Body of pancreas (tissue), 4 donors: Measurements from ENCODE around the gene DNAJB14. TPM values are rescaled to one million over a fixed set of nuclear protein-coding genes. Genes with fewer than 3 reads are reported as not detected.

Experiments used
- ATAC-seq: fragments of 150-250 bp; one replicate; pipeline ENCODE4 v1.9.1; 2016
- DNase-seq, 4 donors: peaks; one replicate each; pipeline ENCODE4 v3.0.0-alpha.2; 2019
- H3K27ac ChIP-seq, 4 donors: fragments of 200-600 bp; sonication (generic); 1 replicate in 3 of 4; 2 replicates in 1 of 4; pipeline versions ENCODE4 v1.5.1 to v1.6.1; 2016 to 2019; ENCODE audit warnings: mild to moderate bottlenecking in 1 of 4, mixed read lengths in 1 of 4, moderate library complexity in 1 of 4
- H3K27me3 ChIP-seq, 2 donors: fragments of 200-600 bp; sonication (generic); one replicate each; pipeline ENCODE4 v1.6.0; 2016; ENCODE audit warnings: mild to moderate bottlenecking in 1 of 2
- H3K36me3 ChIP-seq, 2 donors: fragments of 200-600 bp; sonication (generic); replicated peaks in 1 of 2; 2 replicates each; pipeline ENCODE4 v1.5.1; 2016; ENCODE audit warnings: low read depth in 2 of 2; ENCODE audit not compliant: insufficient read depth in 1 of 2
- H3K4me1 ChIP-seq: fragments of 200-600 bp; sonication (generic); one replicate; pipeline ENCODE4 v1.6.0; 2016
- H3K4me3 ChIP-seq, 2 donors: fragments of 200-600 bp; sonication (generic); 1 replicate in 1 of 2; 2 replicates in 1 of 2; pipeline ENCODE4 v1.5.1; 2016 to 2019
- H3K9me3 ChIP-seq, 3 donors: fragments of 200-600 bp; sonication (generic); 1 replicate in 2 of 3; 2 replicates in 1 of 3; pipeline ENCODE4 v1.5.1; 2016
- CTCF ChIP-seq, 7 experiments: fragments of 450-650 bp in 4 of 7; fragments of 200-600 bp in 3 of 7; sonication (generic) in 3 of 7; IDR thresholded peaks; one replicate each; pipeline ENCODE4 v1.5.1; 2016 to 2019; ENCODE audit warnings: antibody characterized with exemption in 7 of 7
- POLR2A ChIP-seq, 3 donors: fragments of 450-650 bp; IDR thresholded peaks; one replicate each; pipeline ENCODE4 v1.6.1; 2016; ENCODE audit warnings: antibody characterized with exemption in 3 of 3, mild to moderate bottlenecking in 2 of 3
- WGBS, 2 donors: methylation state at CpG; one replicate each; pipeline ENCODE4 v1.1.5; 2017; 5-methylcytosine and 5-hydroxymethylcytosine counted together
- intact Hi-C: fragments of 100-400 bp; cut with DNase I; formaldehyde crosslinking; loops from one replicate; pipeline ENCODE4 v1.15.1; 2023
- total RNA-seq, 2 donors: library from RNA; depleted of rRNA; stranded (reverse); fragments of >200 nt; gene quantifications; one replicate each; pipeline ENCODE4 v1.1.0, GENCODE V29; 2016

The DNAJB14 gene
- total RNA-seq, 2 donors from 2014 or later = 20.8 to 30.7 TPM

GRCh38 chr4:99891351-99891750, 55.1 kb downstream of the DNAJB14 start:
- no peaks in the 10 kb centered on the region for H3K36me3 ChIP-seq
- H3K27me3 ChIP-seq = no peaks in the 10 kb centered on the region
- DNase-seq (no peak), ATAC-seq (no peak)
- WGBS, 2 donors = 67 to 69% methylated on average over 2 of the region's 2 CpGs
- H3K4me1 ChIP-seq = peaks cover 32% of the 10 kb centered on the region
- intact Hi-C loops = no loop called here
- H3K4me3 ChIP-seq = no peak overlapping the region
- H3K27ac ChIP-seq = no peak overlapping the region
- TF ChIP-seq POLR2A (IDR thresholded peaks at IDR 0.05) (no peak), CTCF (IDR thresholded peaks at IDR 0.05) (no peak)
- no peaks in the 10 kb centered on the region for H3K9me3 ChIP-seq

GRCh38 chr4:99887837-99888236, 58.6 kb downstream of the DNAJB14 start:
- ATAC-seq (no peak), DNase-seq (no peak)
- no peak overlapping the region for H3K4me3 ChIP-seq
- H3K27ac ChIP-seq = no peak overlapping the region
- no peaks in the 10 kb centered on the region for H3K9me3 ChIP-seq
- WGBS, 2 donors = 60 to 62% methylated on average over 5 of the region's 5 CpGs
- H3K36me3 ChIP-seq = peaks cover 0 to 4% of the 10 kb centered on the region in 2 donors
- TF ChIP-seq POLR2A (IDR thresholded peaks at IDR 0.05) = no peak
- TF ChIP-seq CTCF (IDR thresholded peaks at IDR 0.05) = no peak
- intact Hi-C loops = no loop called here
- H3K27me3 ChIP-seq = no peaks in the 10 kb centered on the region
- peaks cover 18% of the 10 kb centered on the region for H3K4me1 ChIP-seq

- intact Hi-C loops = no loop called here
- WGBS, 2 donors = 51 to 86% methylated on average over 4 of the region's 4 CpGs
- Histone ChIP-seq H3K4me3 (no peak overlapping the region), H3K27me3 (no peaks in the 10 kb centered on the region), H3K4me1 (peaks cover 4% of the 10 kb centered on the region), H3K36me3 (peaks cover 7 to 9% of the 10 kb centered on the region in 2 donors), H3K9me3 (no peaks in the 10 kb centered on the region), H3K27ac (no peak overlapping the region)
- DNase-seq (no peak), ATAC-seq (no peak)
- TF ChIP-seq CTCF (IDR thresholded peaks at IDR 0.05) (no peak), POLR2A (IDR thresholded peaks at IDR 0.05) (no peak)
These were observed 60.3 kb downstream of the DNAJB14 start for GRCh38 chr4:99886146-99886545.

- Histone ChIP-seq H3K27ac (no peak overlapping the region), H3K4me1 (no peaks in the 10 kb centered on the region), H3K4me3 (no peak overlapping the region), H3K9me3 (no peaks in the 10 kb centered on the region), H3K36me3 (peaks cover 7 to 11% of the 10 kb centered on the region in 2 donors), H3K27me3 (no peaks in the 10 kb centered on the region)
- ATAC-seq (no peak), DNase-seq (no peak)
- no peak for TF ChIP-seq POLR2A (IDR thresholded peaks at IDR 0.05)
- TF ChIP-seq CTCF (IDR thresholded peaks at IDR 0.05) = no peak
- intact Hi-C loops = no loop called here
These were observed 60.7 kb downstream of the DNAJB14 start for GRCh38 chr4:99885687-99886086.

GRCh38 chr4:99885063-99885664, 61.3 kb downstream of the DNAJB14 start:
- H3K9me3 ChIP-seq = no peaks in the 10 kb centered on the region
- peak in 1 of 4 donors; percentile 31 for DNase-seq
- no peak overlapping the region for H3K27ac ChIP-seq
- TF ChIP-seq CTCF (IDR thresholded peaks at IDR 0.05) (peak in 5 of 7 experiments; percentile 33 to 56 (median 46)), POLR2A (IDR thresholded peaks at IDR 0.05) (no peak)
- 50 to 66% methylated on average over 2 of the region's 2 CpGs for WGBS, 2 donors
- H3K27me3 ChIP-seq = no peaks in the 10 kb centered on the region
- H3K4me3 ChIP-seq = no peak overlapping the region
- H3K4me1 ChIP-seq = no peaks in the 10 kb centered on the region
- H3K36me3 ChIP-seq = peaks cover 7 to 16% of the 10 kb centered on the region in 2 donors
- no peak for ATAC-seq
- intact Hi-C loops = no loop called here
